OCI-LY3 (cell line): Measurements from ENCODE around the gene ERLEC1.

ENCODE experiments used
- CTCF ChIP-seq: fragments of 200-600, 300-600 bp; sonication (generic); IDR thresholded peaks from 2 replicates; pipeline ENCODE4 v1.5.1; 2014; ENCODE audit warnings: antibody characterized with exemption, low read length, low read depth
- EZH2phosphoT487 ChIP-seq: fragments of 200-600 bp; shearing (Covaris generic); IDR thresholded peaks from 2 replicates; pipeline ENCODE4 v1.6.1; 2018; ENCODE audit warnings: antibody characterized with exemption, mixed run types, low read depth

- TF ChIP-seq CTCF: no peak
- no peak for TF ChIP-seq EZH2phosphoT487
Observed at GRCh38 chr2:53750041-53750768, 36.6 kb upstream of the ERLEC1 start.
